HK-2 (cell line): ENCODE measurements around the gene RXRG.

Source experiments
- DNase-seq: peaks from one replicate; pipeline ENCODE4 v3.0.0-alpha.2; 2018; ENCODE audit not compliant: unreplicated experiment

Gene RXRG

GRCh38 chr1:165409657-165410358 is 35.1 kb downstream of the RXRG start:
- DNase-seq, result no peak

GRCh38 chr1:165408518-165408917 is 36.4 kb downstream of the RXRG start:
- peak; percentile 15 for DNase-seq

GRCh38 chr1:165407398-165407797 is 37.5 kb downstream of the RXRG start:
- DNase-seq, result no peak

GRCh38 chr1:165403835-165404482 is 41.0 kb downstream of the RXRG start:
- peak; percentile 37 for DNase-seq

GRCh38 chr1:165402517-165403111 is 42.3 kb downstream of the RXRG start:
- DNase-seq, result no peak

GRCh38 chr1:165397944-165398343 is 47.0 kb downstream of the RXRG start:
- peak; percentile 37 for DNase-seq

GRCh38 chr1:165395901-165396300 is 49.0 kb downstream of the RXRG start:
- DNase-seq, result no peak

- DNase-seq, result no peak
Measured at GRCh38 chr1:165395478-165395877, 49.4 kb downstream of the RXRG start.

GRCh38 chr1:165392634-165393571 is 52.0 kb downstream of the RXRG start:
- DNase-seq, result peak; percentile 92

GRCh38 chr1:165389609-165390008 is 55.3 kb downstream of the RXRG start:
- DNase-seq, result no peak

- no peak for DNase-seq
Measured at GRCh38 chr1:165387961-165388360, 57.0 kb downstream of the RXRG start.

- no peak for DNase-seq
Measured at GRCh38 chr1:165387505-165387904, 57.4 kb downstream of the RXRG start.

- no peak for DNase-seq
Measured at GRCh38 chr1:165383599-165384405, 61.1 kb downstream of the RXRG start.

- DNase-seq, result no peak
Measured at GRCh38 chr1:165383067-165383466, 61.9 kb downstream of the RXRG start.

- DNase-seq, result no peak
Measured at GRCh38 chr1:165381745-165382505, 63.0 kb downstream of the RXRG start.

- DNase-seq, result no peak
Measured at GRCh38 chr1:165376811-165377311, 68.1 kb downstream of the RXRG start.

- DNase-seq, result peak; percentile 82
Measured at GRCh38 chr1:165376041-165376810, 68.7 kb downstream of the RXRG start.

GRCh38 chr1:165375623-165376022 is 69.3 kb downstream of the RXRG start:
- no peak for DNase-seq

GRCh38 chr1:165371588-165372225 is 73.2 kb downstream of the RXRG start:
- DNase-seq, result no peak
